Gastrocnemius medialis (tissue), 4 donors: ENCODE measurements around the gene CSF3.

Experiments used
- POLR2A ChIP-seq, 2 donors: fragments of 450-650 bp; IDR thresholded peaks; one replicate each; pipeline ENCODE4 v1.6.1; 2017; ENCODE audit warnings: antibody characterized with exemption in 2 of 2, mild to moderate bottlenecking in 2 of 2, moderate library complexity in 2 of 2
- TF ChIP-seq, protein P1 (sequence below), 5 experiments: fragments of 450-650 bp in 3 of 5; fragments of 200-600 bp in 2 of 5; sonication (generic) in 2 of 5; IDR thresholded peaks in 4 of 5; conservative IDR thresholded peaks in 1 of 5; 1 replicate in 4 of 5; 2 replicates in 1 of 5; pipeline ENCODE4 v1.5.1; 2016 to 2019; ENCODE audit warnings: antibody characterized with exemption in 5 of 5, mild to moderate bottlenecking in 3 of 5, moderate library complexity in 3 of 5

GRCh38 chr17:39980351-39981206, 34.7 kb upstream of the CSF3 start, which contains the start of gene PSMD3:
- TF ChIP-seq, protein P1, sequence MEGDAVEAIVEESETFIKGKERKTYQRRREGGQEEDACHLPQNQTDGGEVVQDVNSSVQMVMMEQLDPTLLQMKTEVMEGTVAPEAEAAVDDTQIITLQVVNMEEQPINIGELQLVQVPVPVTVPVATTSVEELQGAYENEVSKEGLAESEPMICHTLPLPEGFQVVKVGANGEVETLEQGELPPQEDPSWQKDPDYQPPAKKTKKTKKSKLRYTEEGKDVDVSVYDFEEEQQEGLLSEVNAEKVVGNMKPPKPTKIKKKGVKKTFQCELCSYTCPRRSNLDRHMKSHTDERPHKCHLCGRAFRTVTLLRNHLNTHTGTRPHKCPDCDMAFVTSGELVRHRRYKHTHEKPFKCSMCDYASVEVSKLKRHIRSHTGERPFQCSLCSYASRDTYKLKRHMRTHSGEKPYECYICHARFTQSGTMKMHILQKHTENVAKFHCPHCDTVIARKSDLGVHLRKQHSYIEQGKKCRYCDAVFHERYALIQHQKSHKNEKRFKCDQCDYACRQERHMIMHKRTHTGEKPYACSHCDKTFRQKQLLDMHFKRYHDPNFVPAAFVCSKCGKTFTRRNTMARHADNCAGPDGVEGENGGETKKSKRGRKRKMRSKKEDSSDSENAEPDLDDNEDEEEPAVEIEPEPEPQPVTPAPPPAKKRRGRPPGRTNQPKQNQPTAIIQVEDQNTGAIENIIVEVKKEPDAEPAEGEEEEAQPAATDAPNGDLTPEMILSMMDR (IDR thresholded peaks at IDR 0.05 in 4 of 5, conservative IDR thresholded peaks at IDR 0.05 in 1 of 5) = peak; percentile 79 to 93 (median 89)
- peak; percentile 94 to 97 for TF ChIP-seq POLR2A (IDR thresholded peaks at IDR 0.05)
